HepG2 (cell line): Measurements from ENCODE around the gene SF3B6. TPM values are rescaled to one million over a fixed set of nuclear protein-coding genes. Genes with fewer than 3 reads are reported as not detected.

Experiments
- FOXA1 ChIP-seq, 2 experiments: fragments of 450-650 bp in 1 of 2; sonication (generic) in 1 of 2; formaldehyde crosslinking in 1 of 2; IDR thresholded peaks; 2 replicates each; pipeline versions ENCODE4 v1.4.0 to v1.6.1; 2016 to 2020; ENCODE audit warnings: missing genetic modification reagents in 1 of 2
- HNRNPLL ChIP-seq: fragments of 200-400 bp; formaldehyde crosslinking; IDR thresholded peaks from 2 replicates; pipeline ENCODE4 v1.6.1; 2017; ENCODE audit warnings: mild to moderate bottlenecking, low read depth, low read length; ENCODE audit not compliant: poor library complexity, severe bottlenecking
- JUN ChIP-seq: sonication (generic); formaldehyde crosslinking; IDR thresholded peaks from 2 replicates; pipeline ENCODE4 v1.4.0; 2020; ENCODE audit warnings: mild to moderate bottlenecking, missing genetic modification reagents
- JUNB ChIP-seq: sonication (generic); formaldehyde crosslinking; IDR thresholded peaks from 2 replicates; pipeline ENCODE4 v1.8.0; 2022; ENCODE audit warnings: missing genetic modification reagents, mild to moderate bottlenecking, borderline replicate concordance
- KAT8 ChIP-seq: IDR thresholded peaks from 2 replicates; pipeline ENCODE4 v1.6.1; 2016; ENCODE audit warnings: missing genetic modification reagents, missing compliant biosample characterization
- MED13 ChIP-seq: sonication (generic); formaldehyde crosslinking; IDR thresholded peaks from 2 replicates; pipeline ENCODE4 v1.5.0; 2020; ENCODE audit warnings: missing genetic modification reagents
- NR2F2 ChIP-seq: IDR thresholded peaks from 2 replicates; pipeline ENCODE4 v1.6.1; 2012; ENCODE audit warnings: low read depth, inconsistent platforms, borderline replicate concordance
- PAX8 ChIP-seq: sonication (generic); formaldehyde crosslinking; IDR thresholded peaks from 2 replicates; pipeline ENCODE4 v1.8.0; 2022; ENCODE audit warnings: mild to moderate bottlenecking, missing genetic modification reagents, borderline replicate concordance
- RAD51 ChIP-seq: fragments of 450-650 bp; IDR thresholded peaks from 2 replicates; pipeline ENCODE4 v1.6.1; 2016; ENCODE audit warnings: borderline replicate concordance
- RBM22 ChIP-seq: fragments of 200-400 bp; formaldehyde crosslinking; optimal IDR thresholded peaks from 2 replicates; pipeline ENCODE3; 2017; ENCODE audit warnings: mild to moderate bottlenecking, low read length, moderate library complexity
- ZBTB42 ChIP-seq: sonication (generic); formaldehyde crosslinking; IDR thresholded peaks from 2 replicates; pipeline ENCODE4 v1.5.0; 2020; ENCODE audit warnings: mild to moderate bottlenecking, missing genetic modification reagents
- ZFP37 ChIP-seq: sonication (generic); formaldehyde crosslinking; IDR thresholded peaks from 2 replicates; pipeline ENCODE4 v1.4.0; 2020; ENCODE audit warnings: missing genetic modification reagents, borderline replicate concordance
- ZNF207 ChIP-seq: fragments of 450-650 bp; IDR thresholded peaks from 2 replicates; pipeline ENCODE4 v1.6.1; 2016; ENCODE audit warnings: antibody characterized with exemption, borderline replicate concordance
- ZNF619 ChIP-seq: sonication (generic); formaldehyde crosslinking; IDR thresholded peaks from 2 replicates; pipeline ENCODE4 v1.4.0; 2020; ENCODE audit warnings: mild to moderate bottlenecking, missing genetic modification reagents
- ZNF816 ChIP-seq: sonication (generic); formaldehyde crosslinking; IDR thresholded peaks from 2 replicates; pipeline ENCODE4 v1.8.0; 2022; ENCODE audit warnings: missing genetic modification reagents, mild to moderate bottlenecking, borderline replicate concordance
- polyA plus RNA-seq, 8 experiments: library from polyadenylated mRNA; depleted of rRNA in 3 of 8; stranded (reverse) in 7 of 8; unstranded in 1 of 8; fragments of >200 nt; fragmentation: Illumina TruSeq in 4 of 8; extraction: Trizol in 4 of 8; gene quantifications; 2 replicates each; pipeline versions ENCODE4 v1.2.1 to v1.2.3, GENCODE V29; 2011 to 2016; ENCODE audit warnings: low read depth in 4 of 8, missing spikeins in 1 of 8, mixed read lengths in 1 of 8; ENCODE audit not compliant: insufficient read depth in 1 of 8
- total RNA-seq, 5 experiments: library from RNA; depleted of rRNA; stranded (reverse); fragments of >200 nt; fragmentation: Illumina TruSeq; extraction: Trizol; gene quantifications; 2 replicates each; pipeline ENCODE4 v1.2.3, GENCODE V29; 2016; ENCODE audit warnings: low read depth in 1 of 5
- TF ChIP-seq, protein P1 (sequence below): IDR thresholded peaks from 2 replicates; pipeline ENCODE4 v1.6.1; 2012; ENCODE audit warnings: low read depth, low read length, improper control_type of control experiment
- TF ChIP-seq, protein P2 (sequence below): sonication (generic); formaldehyde crosslinking; IDR thresholded peaks from 2 replicates; pipeline ENCODE4 v1.9.0; 2021; ENCODE audit warnings: mild to moderate bottlenecking, missing genetic modification reagents
- TF ChIP-seq, protein P3 (sequence below): sonication (generic); formaldehyde crosslinking; IDR thresholded peaks from 2 replicates; pipeline ENCODE4 v1.8.1; 2023; ENCODE audit warnings: missing genetic modification reagents, inconsistent platforms, borderline replicate concordance

Gene SF3B6
- total and polyA plus RNA-seq, 2 of the 13 experiments (the other 11 are each of a cell fraction or from before 2014, with no cell fraction given): 177 to 182 TPM

DNA sequence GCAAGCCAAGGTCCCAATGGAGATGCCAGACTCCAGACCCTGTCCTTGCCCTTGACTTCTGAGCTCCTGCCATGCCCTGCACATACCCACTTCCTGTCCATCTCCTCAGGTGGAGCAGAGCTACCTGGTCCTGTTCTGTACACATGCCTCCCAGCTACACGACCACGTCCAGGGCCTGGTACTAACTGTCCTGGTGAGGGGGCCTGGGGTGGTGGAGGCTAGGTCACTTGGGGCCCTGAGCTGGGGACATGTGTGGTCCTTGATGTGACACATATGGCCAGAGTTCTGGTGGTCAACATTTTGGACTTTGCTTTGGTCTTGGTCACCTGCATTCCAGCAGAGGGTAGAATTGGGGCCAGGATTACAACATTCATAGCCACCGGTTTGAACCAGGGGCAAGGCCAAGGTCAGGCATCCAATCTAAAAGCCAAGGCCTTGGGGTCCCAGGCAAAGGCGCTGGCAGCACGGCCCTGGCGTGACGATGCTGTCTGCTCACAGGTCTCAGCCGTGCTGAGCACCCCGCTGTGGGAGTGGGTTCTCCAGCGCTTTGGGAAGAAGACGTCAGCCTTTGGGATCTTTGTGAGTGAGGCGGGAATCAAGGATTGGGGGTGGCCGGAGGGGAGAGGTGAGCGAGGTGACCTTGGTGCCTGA lies 53.7 kb downstream of the SF3B6 start (continued):
- TF ChIP-seq ZNF207 (no peak), ZNF816 (CRISPR knock-in tag) (peak; percentile 60; the same call in 1 of the 2 replicates), HNRNPLL (no peak), JUN (CRISPR knock-in tag) (peak; percentile 47; the same call in 1 of the 2 replicates), RBM22 (no peak), KAT8 (peak; percentile 72), PAX8 (CRISPR knock-in tag) (no peak), RAD51 (no peak), FOXA1 (IDR thresholded peaks at IDR 0.05) (no peak), FOXA1 (CRISPR knock-in tag; IDR thresholded peaks at IDR 0.05) (peak; percentile 35; the same call in 1 of the 2 replicates), ZBTB42 (no peak), ZNF619 (CRISPR knock-in tag) (no peak), MED13 (no peak), ZFP37 (no peak), NR2F2 (peak; percentile 92), JUNB (0 out of 2 replicates have a peak, but pooled peaks have one; percentile 22)
- TF ChIP-seq, protein P1, sequence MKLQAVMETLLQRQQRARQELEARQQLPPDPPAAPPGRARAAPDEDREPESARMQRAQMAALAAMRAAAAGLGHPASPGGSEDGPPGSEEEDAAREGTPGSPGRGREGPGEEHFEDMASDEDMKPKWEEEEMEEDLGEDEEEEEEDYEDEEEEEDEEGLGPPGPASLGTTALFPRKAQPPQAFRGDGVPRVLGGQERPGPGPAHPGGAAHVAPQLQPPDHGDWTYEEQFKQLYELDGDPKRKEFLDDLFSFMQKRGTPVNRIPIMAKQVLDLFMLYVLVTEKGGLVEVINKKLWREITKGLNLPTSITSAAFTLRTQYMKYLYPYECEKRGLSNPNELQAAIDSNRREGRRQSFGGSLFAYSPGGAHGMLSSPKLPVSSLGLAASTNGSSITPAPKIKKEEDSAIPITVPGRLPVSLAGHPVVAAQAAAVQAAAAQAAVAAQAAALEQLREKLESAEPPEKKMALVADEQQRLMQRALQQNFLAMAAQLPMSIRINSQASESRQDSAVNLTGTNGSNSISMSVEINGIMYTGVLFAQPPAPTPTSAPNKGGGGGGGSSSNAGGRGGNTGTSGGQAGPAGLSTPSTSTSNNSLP: peak; percentile 8; the same call in 1 of the 2 replicates
- TF ChIP-seq, protein P2, sequence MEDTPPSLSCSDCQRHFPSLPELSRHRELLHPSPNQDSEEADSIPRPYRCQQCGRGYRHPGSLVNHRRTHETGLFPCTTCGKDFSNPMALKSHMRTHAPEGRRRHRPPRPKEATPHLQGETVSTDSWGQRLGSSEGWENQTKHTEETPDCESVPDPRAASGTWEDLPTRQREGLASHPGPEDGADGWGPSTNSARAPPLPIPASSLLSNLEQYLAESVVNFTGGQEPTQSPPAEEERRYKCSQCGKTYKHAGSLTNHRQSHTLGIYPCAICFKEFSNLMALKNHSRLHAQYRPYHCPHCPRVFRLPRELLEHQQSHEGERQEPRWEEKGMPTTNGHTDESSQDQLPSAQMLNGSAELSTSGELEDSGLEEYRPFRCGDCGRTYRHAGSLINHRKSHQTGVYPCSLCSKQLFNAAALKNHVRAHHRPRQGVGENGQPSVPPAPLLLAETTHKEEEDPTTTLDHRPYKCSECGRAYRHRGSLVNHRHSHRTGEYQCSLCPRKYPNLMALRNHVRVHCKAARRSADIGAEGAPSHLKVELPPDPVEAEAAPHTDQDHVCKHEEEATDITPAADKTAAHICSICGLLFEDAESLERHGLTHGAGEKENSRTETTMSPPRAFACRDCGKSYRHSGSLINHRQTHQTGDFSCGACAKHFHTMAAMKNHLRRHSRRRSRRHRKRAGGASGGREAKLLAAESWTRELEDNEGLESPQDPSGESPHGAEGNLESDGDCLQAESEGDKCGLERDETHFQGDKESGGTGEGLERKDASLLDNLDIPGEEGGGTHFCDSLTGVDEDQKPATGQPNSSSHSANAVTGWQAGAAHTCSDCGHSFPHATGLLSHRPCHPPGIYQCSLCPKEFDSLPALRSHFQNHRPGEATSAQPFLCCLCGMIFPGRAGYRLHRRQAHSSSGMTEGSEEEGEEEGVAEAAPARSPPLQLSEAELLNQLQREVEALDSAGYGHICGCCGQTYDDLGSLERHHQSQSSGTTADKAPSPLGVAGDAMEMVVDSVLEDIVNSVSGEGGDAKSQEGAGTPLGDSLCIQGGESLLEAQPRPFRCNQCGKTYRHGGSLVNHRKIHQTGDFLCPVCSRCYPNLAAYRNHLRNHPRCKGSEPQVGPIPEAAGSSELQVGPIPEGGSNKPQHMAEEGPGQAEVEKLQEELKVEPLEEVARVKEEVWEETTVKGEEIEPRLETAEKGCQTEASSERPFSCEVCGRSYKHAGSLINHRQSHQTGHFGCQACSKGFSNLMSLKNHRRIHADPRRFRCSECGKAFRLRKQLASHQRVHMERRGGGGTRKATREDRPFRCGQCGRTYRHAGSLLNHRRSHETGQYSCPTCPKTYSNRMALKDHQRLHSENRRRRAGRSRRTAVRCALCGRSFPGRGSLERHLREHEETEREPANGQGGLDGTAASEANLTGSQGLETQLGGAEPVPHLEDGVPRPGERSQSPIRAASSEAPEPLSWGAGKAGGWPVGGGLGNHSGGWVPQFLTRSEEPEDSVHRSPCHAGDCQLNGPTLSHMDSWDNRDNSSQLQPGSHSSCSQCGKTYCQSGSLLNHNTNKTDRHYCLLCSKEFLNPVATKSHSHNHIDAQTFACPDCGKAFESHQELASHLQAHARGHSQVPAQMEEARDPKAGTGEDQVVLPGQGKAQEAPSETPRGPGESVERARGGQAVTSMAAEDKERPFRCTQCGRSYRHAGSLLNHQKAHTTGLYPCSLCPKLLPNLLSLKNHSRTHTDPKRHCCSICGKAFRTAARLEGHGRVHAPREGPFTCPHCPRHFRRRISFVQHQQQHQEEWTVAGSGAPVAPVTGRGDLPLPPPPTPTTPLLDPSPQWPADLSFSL: no peak
- TF ChIP-seq, protein P3, sequence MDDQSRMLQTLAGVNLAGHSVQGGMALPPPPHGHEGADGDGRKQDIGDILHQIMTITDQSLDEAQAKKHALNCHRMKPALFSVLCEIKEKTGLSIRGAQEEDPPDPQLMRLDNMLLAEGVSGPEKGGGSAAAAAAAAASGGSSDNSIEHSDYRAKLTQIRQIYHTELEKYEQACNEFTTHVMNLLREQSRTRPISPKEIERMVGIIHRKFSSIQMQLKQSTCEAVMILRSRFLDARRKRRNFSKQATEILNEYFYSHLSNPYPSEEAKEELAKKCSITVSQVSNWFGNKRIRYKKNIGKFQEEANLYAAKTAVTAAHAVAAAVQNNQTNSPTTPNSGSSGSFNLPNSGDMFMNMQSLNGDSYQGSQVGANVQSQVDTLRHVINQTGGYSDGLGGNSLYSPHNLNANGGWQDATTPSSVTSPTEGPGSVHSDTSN: no peak
